GM19452 (cell line): ENCODE measurements around the gene MFSD2A.
"Not testable (repeated sequence)": the region's sequence is repeated elsewhere in the genome, so short reads cannot be mapped to it uniquely, and the experiment has no call there.

Experiments used
- ATAC-seq: cut with Tn5 transposase; IDR thresholded peaks from one replicate; pipeline ENCODE4 v1.9.1; 2021; ENCODE audit not compliant: unreplicated experiment

Gene MFSD2A

GRCh38 chr1:39964552-39964951 lies 9.6 kb downstream of the MFSD2A start:
- ATAC-seq: no peak

DNA sequence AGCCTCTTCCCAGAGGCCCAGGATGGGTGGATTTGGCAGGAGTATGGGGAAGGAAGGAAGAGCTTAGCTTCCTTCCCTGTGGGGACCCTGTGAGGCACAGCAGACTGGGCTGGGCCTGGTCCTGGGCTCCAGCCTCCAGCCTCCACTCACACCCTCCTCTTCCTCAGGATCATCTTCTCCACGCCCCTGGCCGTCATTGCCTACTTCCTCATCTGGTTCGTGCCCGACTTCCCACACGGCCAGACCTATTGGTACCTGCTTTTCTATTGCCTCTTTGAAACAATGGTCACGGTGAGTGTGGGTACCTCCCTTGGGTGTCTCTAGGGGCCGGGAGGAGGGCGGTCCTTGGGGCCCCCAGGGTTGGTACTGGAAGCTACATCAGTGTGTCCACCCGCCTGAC lies 10.1 kb downstream of the MFSD2A start:
- ATAC-seq: no peak

DNA sequence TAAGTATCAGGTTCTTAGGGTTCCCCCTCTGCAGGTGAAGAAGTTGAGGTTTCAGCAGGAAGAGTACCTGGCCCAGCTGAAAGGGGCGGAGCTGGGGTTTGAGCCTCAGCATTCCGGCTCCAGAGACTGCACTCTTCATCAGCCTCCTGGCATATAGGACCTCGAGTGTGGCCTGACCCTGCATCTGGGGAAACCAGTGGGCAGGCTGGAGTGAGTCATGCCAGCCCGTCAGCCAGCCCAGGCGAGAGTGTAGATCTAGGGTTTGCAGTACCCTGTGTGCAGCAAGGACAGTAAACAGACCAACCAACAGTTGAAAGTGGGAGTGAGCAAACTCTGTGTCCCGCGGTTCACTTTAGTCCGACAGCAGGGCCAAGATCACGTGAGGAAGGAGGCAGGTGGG lies 14.1 kb downstream of the MFSD2A start:
- no peak for ATAC-seq

DNA sequence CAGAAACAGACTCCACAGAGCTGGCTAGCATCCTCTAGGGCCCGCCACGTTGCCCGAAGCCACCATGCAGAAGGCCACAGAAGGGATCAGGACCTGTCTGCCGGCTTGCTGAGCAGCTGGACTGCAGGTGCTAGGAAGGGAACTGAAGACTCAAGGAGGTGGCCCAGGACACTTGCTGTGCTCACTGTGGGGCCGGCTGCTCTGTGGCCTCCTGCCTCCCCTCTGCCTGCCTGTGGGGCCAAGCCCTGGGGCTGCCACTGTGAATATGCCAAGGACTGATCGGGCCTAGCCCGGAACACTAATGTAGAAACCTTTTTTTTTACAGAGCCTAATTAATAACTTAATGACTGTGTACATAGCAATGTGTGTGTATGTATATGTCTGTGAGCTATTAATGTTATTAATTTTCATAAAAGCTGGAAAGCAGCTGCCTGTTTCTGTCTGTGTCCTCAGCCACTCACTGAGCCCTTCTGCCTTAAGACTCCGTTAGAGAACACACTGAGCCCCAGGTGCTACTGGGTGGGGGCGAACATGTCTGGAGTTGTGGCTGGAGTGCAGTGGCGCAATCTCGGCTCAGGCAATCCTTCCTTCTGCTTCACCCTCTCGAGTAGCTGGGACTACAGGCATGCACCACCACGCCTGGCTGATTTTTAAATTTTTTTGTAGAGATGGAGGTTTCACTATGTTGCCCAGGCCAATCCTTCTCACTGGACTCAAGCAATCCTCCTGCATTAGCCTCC lies 14.8 kb downstream of the MFSD2A start:
- no peak for ATAC-seq

GRCh38 chr1:39970274-39970673 lies 15.3 kb downstream of the MFSD2A start:
- no peak for ATAC-seq

DNA sequence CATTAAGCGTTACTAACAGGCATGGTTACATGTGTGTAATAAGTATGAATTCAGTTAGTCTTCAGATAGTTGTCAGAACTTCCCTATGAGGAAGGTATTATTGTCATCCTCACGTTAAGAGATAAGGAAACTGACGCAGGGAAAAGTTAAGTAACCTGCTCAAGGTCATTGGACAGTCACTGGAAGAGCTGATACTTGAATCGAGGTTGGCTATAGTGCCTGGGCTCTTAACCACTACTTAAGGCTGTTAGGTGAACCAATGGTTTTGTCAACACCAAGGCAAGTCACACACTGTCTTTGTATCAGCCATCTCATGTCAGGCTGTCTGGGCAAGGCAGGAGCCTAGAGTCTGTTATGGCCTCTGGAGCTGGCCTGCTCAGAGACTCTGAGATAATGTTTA lies 16.2 kb downstream of the MFSD2A start:
- ATAC-seq: no peak

DNA sequence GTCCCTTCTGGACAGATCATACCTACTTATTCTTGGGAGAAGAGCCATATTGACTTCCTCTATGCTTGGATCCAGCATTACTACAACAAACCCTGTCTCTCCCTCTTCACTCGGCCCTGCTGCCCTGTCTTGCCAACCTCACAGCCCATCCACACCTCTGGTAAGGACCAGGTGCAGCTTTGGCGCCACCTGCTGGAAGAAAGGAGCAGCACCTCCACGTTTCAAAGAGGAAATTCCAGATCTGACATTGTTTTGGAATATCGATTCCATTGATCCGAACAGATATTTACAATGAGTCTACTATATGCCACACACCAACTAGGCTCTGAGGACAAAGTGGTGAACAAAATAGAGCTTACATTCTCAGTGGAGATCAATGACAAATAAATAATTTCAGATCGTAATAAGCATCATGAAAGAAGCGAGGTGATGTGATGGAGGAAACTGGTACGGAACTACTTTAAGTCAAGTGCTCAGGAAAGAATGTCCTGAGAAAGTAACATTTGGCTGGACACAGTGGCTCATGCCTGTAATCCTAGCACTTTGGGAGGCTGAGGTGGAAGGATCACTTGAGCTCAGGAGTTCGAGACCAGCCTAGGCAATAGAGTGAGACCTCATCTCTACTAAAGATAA lies 18.7 kb downstream of the MFSD2A start:
- ATAC-seq: no peak

DNA sequence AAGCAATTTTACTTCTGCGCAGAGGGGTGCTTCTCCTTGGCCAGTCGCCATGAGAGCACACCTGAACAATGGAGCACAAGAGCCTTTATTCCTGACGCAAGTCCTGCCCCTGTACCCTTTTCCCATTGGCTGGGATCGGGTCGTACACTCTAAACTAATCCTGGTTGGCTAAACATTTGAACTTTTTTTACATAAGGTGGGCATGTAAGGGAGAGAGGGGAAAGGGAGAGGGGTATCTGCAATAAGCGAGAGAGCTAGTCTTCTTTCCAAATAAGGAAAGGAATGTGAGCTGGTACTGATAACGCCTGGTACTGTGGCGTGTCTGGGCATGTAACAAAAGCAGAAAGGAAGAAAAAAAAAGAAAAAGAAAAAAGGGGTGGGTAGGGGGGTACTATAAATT lies 21.8 kb downstream of the MFSD2A start:
- no peak for ATAC-seq

- no peak for ATAC-seq
Observed at GRCh38 chr1:39977202-39977601, 22.3 kb downstream of the MFSD2A start.

GRCh38 chr1:39979654-39980053 lies 24.7 kb downstream of the MFSD2A start:
- ATAC-seq: no peak

DNA sequence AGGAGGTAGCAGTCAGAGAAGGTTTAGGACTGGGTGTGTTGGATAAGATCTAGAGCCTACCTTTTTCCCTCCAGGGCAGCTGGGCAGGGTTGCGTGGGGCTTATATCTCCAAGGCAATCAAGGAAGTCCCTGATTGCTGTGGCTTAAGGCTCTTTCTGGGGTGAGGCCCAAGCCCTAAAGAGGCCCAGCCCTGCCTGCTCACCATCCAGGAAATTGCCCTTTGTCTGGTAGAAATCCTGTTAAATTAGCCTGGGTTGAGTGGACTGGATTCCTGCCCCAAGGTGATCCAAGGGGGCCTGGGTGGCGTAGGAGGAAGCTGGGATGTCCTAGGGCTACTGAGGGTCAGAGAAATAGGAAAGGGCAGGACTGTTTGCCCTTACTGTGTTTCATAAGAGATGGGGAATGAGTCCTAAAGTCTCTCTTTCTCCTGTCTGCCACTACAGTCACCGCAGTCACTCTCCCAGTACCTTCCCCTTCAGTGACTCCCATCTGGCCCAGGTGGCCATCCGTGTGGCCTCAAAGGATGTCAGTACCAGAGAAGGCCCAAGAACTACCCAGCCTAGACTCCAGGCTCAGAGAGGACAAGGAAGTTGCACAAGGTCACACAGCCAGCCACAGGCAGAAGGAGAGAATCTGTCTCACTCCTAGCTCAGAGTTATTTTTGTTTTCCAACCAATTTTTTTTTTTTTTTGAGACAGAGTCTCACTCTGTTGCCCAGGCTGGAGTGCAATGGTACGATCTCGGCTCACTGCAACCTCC lies 25.8 kb downstream of the MFSD2A start:
- ATAC-seq: no peak

DNA sequence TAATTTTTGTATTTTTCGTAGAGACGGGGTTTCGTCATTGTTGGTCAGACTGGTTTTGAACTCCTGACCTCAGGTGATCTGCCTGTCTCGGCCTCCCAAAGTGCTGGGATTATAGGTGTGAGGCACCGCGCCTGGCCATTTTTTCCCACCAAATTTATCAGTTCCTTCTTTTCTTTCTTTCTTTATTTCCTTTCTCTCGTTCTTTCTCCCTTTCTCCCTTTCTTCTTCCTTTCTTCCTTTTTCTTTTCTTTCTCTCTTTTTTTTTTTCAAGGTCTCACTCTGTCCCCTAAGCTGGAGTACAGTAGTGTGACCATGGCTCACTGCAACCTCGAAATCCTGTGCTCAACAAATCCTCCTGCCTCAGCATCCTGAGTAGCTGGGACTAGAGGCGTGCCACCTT lies 26.4 kb downstream of the MFSD2A start:
- ATAC-seq: no peak

- ATAC-seq: no peak
Observed at GRCh38 chr1:39981945-39982344, 27.0 kb downstream of the MFSD2A start.

DNA sequence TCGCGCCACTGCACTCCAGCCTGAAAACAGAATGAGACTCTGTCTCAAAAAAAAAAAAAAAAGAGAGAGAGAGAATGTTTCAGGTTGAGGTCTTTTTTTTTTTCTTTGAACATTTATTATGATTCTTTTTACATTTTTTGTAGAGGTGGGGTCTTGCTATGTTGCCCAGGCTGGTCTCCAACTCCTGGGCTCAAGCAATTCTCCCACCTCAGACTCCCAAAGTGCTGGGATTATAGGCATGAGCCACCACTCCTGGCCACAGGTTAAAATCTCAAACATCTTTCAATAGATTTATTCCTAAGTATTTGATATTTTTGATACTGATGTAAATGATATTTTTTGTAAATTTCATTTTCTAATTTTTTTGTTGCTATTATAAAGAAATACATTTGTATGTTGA lies 29.5 kb downstream of the MFSD2A start:
- ATAC-seq: not testable (repeated sequence)

DNA sequence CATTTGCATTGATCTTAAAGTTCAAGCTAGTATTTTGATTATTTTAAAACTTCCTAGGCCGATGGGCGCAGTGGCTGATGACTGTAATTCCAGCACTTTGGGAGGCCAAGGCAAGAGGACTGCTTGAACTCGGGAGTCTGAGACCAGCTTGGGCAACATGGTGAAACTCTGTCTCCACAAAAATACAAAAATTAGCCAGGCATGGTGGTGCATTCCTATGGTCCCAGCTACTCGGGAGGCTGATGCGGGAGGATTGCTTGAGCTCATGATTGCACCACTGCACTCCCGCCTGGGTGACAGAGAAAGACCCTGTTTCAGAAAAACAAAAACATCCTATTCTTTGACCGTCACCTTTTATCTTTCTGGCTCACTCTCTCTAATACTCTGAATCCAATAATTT lies 30.0 kb downstream of the MFSD2A start:
- no peak for ATAC-seq

DNA sequence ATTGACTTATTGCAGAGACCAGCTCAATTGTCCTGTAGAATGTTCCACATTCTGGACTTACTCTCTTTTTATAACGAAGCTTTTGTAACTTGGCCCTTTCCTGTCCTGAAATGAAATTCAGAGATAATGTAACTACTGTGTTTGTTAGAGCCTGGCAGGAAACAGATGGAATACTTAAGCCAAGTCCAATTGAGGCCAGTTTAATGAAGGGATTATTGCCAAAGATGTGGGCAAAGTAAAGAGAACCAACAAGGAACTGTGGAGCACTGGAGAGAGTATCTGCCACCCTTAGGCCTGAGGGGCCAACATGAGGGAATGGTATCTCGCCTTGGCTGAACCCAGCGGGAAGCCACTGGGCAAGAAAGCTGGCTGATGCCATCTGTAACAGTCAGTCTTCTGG lies 32.9 kb downstream of the MFSD2A start:
- no peak for ATAC-seq

- ATAC-seq: no peak
Observed at GRCh38 chr1:39988618-39989343, 33.8 kb downstream of the MFSD2A start.

GRCh38 chr1:39990428-39990827 lies 35.5 kb downstream of the MFSD2A start:
- no peak for ATAC-seq

DNA sequence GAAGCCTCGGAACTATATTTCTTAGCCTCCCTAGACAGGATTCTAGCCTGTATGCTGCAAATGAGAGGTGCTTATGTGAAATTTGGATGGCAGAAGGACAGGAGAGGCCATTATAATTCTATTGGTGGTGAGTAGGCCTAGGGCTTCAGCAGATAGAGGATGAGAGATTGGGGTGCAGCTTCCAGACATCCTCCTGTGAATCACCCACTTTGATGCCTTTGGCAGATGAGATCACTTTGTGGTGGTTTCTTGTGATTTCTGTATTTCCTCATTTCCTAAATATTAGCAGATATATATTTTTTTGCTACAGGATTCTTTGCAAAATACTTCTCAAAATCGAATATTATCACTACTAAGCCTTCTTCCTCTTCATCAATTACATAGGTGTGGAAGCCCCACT lies 37.3 kb downstream of the MFSD2A start:
- no peak for ATAC-seq

DNA sequence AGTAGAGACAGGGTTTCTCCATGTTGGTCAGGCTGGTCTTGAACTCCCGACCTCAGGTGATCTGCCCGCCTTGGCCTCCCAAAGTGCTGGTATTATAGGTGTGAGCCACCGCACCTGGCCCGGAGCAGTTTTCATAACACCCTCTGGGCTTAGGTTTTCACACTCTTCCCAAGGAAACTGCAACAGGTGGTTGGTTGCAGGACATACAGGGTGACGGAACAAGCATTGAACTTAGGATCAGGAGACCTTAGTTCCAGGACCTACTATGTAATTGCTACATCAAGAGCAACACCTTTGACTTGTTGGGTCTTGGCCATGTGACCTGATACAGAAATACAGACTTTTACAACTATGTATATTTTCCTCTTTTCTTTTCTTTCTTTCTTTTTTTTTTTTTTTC lies 37.9 kb downstream of the MFSD2A start:
- no peak for ATAC-seq

- ATAC-seq: peak; percentile 88
Observed at GRCh38 chr1:39995973-39996393, 41.0 kb downstream of the MFSD2A start.
